ENCODE measurements around the gene KCNK7.

KCNK7 gene

DNA sequence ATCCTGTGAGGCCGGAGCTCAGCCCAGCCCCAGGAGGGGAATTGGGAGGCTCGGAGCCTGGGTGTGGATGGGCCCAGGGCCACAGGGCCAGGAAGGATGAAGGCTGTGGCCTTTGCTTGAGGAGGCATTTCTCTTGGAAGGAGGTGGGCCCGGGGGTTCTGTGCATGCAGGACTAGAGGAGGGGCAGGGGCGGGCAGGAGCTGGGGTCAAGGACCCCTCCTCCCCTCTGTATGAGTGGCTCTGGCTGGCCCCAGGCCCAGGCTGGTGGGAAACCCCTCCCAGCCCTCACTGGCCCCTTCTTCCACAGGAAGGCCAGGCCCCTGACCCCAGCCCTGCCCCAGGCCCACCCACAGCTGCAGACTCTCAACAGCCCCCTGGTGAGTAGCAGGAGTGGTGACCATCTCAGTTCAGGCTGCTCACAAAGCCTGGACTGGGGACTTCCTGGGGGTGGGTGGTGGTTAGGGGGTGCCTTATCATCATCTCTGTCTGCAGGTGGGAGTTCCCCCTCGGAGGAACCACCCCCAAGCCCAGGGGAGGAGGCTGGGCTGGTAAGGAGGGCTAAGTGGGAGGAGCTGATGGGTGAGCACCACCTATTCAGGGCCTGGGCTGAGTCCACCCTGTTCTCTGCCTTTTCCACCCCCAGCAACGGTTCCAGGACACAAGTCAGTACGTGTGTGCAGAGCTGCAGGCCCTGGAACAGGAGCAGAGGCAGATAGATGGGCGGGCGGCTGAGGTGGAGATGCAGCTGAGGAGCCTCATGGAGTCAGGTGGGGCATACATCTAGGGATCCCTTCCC lies 6.0 kb downstream of the KCNK7 start:
- Mint-ChIP-seq H3K36me3 (peaks cover 39% of the 10 kb centered on the region), H3K4me3 (peak overlapping the region; percentile 14), H3K27me3 (no peaks in the 10 kb centered on the region), H3K4me1 (peaks cover 66% of the 10 kb centered on the region), H3K27ac (peak overlapping the region; percentile 98), H3K9me3 (no peaks in the 10 kb centered on the region)
- ATAC-seq: peak; percentile 47

DNA sequence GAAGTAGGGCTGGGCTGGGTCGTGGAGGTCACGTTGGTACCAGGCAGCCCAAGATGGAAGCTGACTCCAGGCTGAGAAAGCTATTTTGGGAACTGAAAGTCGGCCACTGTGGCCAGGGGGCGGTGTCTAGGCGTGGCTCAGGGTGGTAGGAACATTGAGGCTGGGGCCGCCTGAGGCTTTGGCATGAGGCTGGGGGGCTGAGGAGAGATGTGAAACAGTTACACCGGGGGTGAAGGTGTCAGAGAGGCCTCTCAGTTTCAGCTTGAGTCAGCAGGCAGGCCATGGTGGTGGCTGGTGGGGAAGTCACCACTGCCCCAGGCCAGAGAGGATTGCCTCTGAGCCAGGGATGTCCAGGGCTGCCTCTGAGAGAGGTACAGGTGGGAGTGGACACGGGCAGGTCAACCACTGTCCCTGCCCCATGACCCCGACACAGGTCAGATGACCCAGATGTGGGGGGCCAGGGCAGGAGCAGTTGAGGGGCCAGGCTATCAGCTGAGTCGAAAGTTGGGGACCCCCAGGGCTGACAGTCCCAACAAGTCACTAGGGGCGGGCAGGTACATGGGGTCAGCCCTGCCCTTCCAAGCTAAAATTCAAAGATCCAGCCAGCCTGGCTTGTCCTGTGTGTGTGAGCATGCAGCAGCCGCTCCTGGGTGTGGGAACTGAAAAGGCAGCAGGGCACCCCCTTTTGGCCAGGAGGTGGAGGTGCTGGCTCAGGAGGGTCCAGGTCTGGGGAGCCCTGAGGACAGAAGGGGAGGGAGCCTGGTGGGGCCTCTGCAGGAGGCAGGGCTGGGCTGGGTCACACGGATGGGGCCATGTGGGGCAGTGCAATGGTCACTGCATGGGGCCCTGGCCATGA lies 7.2 kb downstream of the KCNK7 start:
- peaks cover 65% of the 10 kb centered on the region for H3K4me1 Mint-ChIP-seq
- peak overlapping the region; percentile 61 for H3K4me3 Mint-ChIP-seq
- H3K36me3 Mint-ChIP-seq: peaks cover 50% of the 10 kb centered on the region
- H3K27me3 Mint-ChIP-seq: no peaks in the 10 kb centered on the region
- peak; percentile 91 for ATAC-seq
- H3K9me3 Mint-ChIP-seq: no peaks in the 10 kb centered on the region
- peak overlapping the region; percentile 98 for H3K27ac Mint-ChIP-seq

GRCh38 chr11:65586676-65587075 lies 8.9 kb downstream of the KCNK7 start:
- Mint-ChIP-seq H3K36me3 (peaks cover 59% of the 10 kb centered on the region), H3K9me3 (no peaks in the 10 kb centered on the region), H3K27me3 (no peaks in the 10 kb centered on the region), H3K4me3 (no peak overlapping the region), H3K27ac (peak overlapping the region; percentile 98), H3K4me1 (peaks cover 75% of the 10 kb centered on the region)
- ATAC-seq: no peak

DNA sequence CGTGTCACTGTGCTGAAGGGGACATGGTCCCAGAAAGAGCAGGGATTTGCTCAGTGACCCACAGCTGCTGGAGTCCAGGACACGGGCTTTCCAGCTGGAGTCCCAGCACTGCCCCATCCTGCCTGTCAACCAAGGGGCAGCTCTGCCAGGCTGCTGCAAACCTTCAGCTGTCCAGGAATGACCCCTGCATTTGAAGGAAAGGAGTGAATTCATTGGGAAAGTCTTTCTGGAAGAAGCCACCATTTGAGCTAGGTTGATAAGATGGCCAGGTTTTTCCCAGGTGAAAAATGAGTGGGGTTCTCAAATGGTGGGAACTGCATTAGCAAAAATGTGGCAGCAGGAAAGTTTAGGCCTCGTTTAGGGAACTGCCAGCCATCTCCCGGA lies 9.4 kb downstream of the KCNK7 start:
- Mint-ChIP-seq H3K27ac (peak overlapping the region; percentile 98), H3K36me3 (peaks cover 59% of the 10 kb centered on the region), H3K4me1 (peaks cover 76% of the 10 kb centered on the region), H3K4me3 (peak overlapping the region; percentile 42), H3K27me3 (no peaks in the 10 kb centered on the region), H3K9me3 (no peaks in the 10 kb centered on the region)
- no peak for ATAC-seq

GRCh38 chr11:65585396-65586246 lies 10.0 kb downstream of the KCNK7 start:
- H3K4me3 Mint-ChIP-seq: peak overlapping the region; percentile 42

GRCh38 chr11:65584723-65585171 lies 10.9 kb downstream of the KCNK7 start:
- H3K4me1 Mint-ChIP-seq: peaks cover 67% of the 10 kb centered on the region
- peak overlapping the region; percentile 24 for H3K27ac Mint-ChIP-seq

More at GRCh38 chr11:65585396-65586246, 10.0 kb downstream of the KCNK7 start:
- peak overlapping the region; percentile 98 for H3K27ac Mint-ChIP-seq
- H3K9me3 Mint-ChIP-seq: no peaks in the 10 kb centered on the region
- peaks cover 59% of the 10 kb centered on the region for H3K36me3 Mint-ChIP-seq
- peaks cover 76% of the 10 kb centered on the region for H3K4me1 Mint-ChIP-seq
- ATAC-seq: no peak
- no peaks in the 10 kb centered on the region for H3K27me3 Mint-ChIP-seq

DNA sequence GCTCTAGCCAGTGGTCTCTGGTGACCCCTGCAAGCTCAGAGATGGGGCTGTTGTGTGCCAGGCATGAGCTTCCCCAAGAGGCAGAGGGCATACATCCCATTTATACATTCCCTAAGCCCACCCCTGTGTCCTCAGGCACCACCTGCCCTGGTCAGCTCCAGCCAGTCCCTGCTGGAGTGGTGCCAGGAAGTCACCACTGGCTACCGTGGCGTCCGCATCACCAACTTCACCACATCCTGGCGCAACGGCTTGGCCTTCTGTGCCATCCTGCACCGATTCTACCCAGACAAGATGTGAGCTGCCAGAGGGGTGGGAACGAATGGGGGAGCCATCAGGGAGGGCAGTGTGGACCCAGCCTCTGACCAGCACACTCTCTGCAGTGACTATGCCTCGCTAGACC lies 11.5 kb downstream of the KCNK7 start:
- no peaks in the 10 kb centered on the region for H3K9me3 Mint-ChIP-seq
- H3K4me1 Mint-ChIP-seq: peaks cover 61% of the 10 kb centered on the region
- peak overlapping the region; percentile 24 for H3K27ac Mint-ChIP-seq
- H3K27me3 Mint-ChIP-seq: no peaks in the 10 kb centered on the region
- no peak overlapping the region for H3K4me3 Mint-ChIP-seq
- ATAC-seq: no peak
- H3K36me3 Mint-ChIP-seq: peaks cover 65% of the 10 kb centered on the region

More at GRCh38 chr11:65584723-65585171, 10.9 kb downstream of the KCNK7 start:
- Mint-ChIP-seq H3K36me3 (peaks cover 60% of the 10 kb centered on the region), H3K9me3 (no peaks in the 10 kb centered on the region), H3K4me3 (no peak overlapping the region), H3K27me3 (no peaks in the 10 kb centered on the region)
- no peak for ATAC-seq

GRCh38 chr11:65583589-65583988 lies 12.0 kb downstream of the KCNK7 start:
- Mint-ChIP-seq H3K9me3 (no peaks in the 10 kb centered on the region), H3K4me3 (no peak overlapping the region), H3K4me1 (peaks cover 61% of the 10 kb centered on the region), H3K36me3 (peaks cover 70% of the 10 kb centered on the region), H3K27me3 (no peaks in the 10 kb centered on the region), H3K27ac (peak overlapping the region; percentile 38)
- ATAC-seq: no peak

GRCh38 chr11:65581928-65582327 lies 13.7 kb downstream of the KCNK7 start:
- Mint-ChIP-seq H3K27me3 (no peaks in the 10 kb centered on the region), H3K4me1 (peaks cover 58% of the 10 kb centered on the region), H3K36me3 (peaks cover 76% of the 10 kb centered on the region), H3K9me3 (no peaks in the 10 kb centered on the region), H3K27ac (peak overlapping the region; percentile 38), H3K4me3 (no peak overlapping the region)
- no peak for ATAC-seq

DNA sequence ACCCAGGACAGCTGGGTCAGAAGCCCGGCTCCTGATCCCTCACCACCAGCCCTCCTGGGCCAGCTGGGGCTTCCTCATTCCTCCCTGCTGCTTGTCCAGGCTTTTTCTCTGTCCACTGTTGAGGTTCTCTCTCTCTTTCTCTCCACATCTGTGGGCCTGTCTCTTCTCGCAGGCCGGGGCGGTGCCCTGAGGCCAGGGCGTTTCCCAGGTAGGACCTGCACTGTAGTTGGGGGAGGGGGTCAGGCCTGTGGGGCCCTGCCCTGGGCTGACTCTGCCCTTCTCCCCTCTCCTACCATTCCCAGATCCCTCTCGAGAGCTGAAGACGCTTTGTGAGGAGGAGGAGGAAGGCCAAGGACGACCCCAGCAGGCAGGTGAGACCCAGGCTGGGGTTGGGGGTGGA lies 14.8 kb downstream of the KCNK7 start:
- Mint-ChIP-seq H3K27ac (peak overlapping the region; percentile 48), H3K36me3 (peaks cover 64% of the 10 kb centered on the region), H3K27me3 (no peaks in the 10 kb centered on the region), H3K9me3 (no peaks in the 10 kb centered on the region), H3K4me3 (no peak overlapping the region), H3K4me1 (peaks cover 52% of the 10 kb centered on the region)
- ATAC-seq: no peak

DNA sequence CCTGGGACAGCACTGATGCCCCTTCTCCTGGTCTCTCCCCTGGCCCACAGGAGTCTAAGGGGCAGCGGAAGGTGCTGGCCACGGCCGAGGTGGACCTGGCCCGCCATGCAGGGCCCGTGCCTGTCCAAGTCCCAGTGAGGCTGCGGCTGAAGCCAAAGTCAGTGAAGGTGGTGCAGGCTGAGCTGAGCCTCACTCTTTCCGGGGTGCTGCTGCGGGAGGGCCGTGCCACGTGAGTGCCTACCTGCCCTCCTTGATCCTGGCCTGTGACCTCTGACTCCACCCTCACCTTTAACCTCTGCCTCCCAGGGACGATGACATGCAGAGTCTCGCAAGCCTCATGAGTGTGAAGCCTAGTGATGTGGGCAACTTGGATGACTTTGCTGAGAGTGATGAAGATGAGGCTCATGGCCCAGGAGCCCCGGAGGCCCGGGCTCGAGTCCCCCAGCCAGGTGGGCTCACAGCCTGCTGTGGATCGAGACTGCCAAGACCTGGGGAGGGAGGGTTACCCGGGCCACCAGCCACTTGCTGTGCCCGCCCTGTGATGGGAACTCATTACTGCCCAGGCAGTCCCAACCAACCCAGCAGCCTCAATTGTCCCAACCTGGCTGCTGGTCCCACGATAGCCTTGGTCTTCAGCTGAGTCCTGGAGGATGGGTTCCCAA lies 15.4 kb downstream of the KCNK7 start:
- no peak for ATAC-seq
- Mint-ChIP-seq H3K4me1 (peaks cover 50% of the 10 kb centered on the region), H3K27me3 (no peaks in the 10 kb centered on the region), H3K9me3 (no peaks in the 10 kb centered on the region), H3K27ac (peak overlapping the region; percentile 48), H3K4me3 (no peak overlapping the region), H3K36me3 (peaks cover 60% of the 10 kb centered on the region)

DNA sequence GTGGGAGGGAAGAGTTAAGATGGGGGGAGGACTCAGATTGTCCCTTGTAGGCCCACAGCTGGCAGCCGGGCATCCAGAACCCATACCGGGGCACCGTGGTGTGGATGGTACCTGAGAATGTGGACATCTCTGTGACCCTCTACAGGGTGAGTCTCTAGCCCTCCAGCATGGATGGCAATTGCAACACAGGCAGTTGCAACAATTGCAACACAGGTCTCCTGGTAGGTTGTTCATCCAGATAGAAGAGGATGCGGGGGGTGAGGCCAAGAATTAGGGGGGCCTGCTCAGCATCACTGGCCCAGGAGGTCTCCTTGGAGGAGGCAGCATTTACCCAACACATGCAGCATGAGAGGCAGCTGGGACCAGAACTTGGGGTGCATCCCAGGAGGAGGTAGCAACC lies 16.3 kb downstream of the KCNK7 start:
- Mint-ChIP-seq H3K9me3 (no peaks in the 10 kb centered on the region), H3K4me1 (peaks cover 54% of the 10 kb centered on the region), H3K36me3 (peaks cover 57% of the 10 kb centered on the region), H3K27me3 (no peaks in the 10 kb centered on the region), H3K27ac (peak overlapping the region; percentile 69), H3K4me3 (no peak overlapping the region)
- ATAC-seq: no peak

DNA sequence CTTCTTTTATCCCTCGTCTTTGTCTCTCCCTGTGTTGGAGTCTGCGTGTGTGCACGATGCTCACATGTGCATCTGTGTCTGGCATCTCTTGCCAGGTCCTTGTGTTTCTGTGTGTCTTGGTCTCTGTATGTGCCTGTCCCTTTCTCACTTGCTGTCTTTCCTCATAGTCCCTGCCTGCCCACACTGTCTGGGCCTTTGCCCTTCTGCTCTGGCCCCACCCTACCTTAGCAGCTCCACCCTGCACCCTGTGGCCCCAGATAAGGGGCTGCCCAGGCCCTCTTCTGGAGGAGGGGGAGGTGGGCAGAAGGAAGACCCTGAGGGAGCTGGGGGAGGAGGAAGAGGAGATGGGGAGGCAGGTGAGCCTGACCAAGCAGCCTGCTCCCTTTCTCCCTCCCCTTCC lies 16.9 kb downstream of the KCNK7 start:
- H3K27me3 Mint-ChIP-seq: no peaks in the 10 kb centered on the region
- peaks cover 55% of the 10 kb centered on the region for H3K36me3 Mint-ChIP-seq
- H3K4me3 Mint-ChIP-seq: peak overlapping the region; percentile 85
- peaks cover 54% of the 10 kb centered on the region for H3K4me1 Mint-ChIP-seq
- ATAC-seq: no peak
- no peaks in the 10 kb centered on the region for H3K9me3 Mint-ChIP-seq
- H3K27ac Mint-ChIP-seq: peak overlapping the region; percentile 69

DNA sequence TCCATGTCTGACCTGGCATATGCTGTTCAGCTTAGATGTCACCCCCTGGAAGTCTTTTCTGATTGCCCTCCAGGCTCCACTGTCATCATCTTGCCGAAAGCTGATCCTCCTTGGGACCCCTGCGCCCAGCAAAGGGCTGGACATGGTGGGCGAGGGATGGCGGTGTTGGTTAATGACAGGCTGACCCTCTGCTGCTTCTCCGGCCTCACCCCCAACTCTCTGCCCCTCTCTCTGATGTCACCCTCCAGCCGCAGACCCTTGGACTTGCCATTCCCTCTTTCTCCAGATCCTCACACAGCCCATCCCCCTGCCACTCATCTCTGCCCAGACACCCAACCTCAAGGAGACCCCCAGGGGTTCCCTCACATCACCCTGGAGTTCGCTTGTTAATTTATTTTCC lies 17.5 kb downstream of the KCNK7 start:
- Mint-ChIP-seq H3K4me1 (peaks cover 56% of the 10 kb centered on the region), H3K9me3 (no peaks in the 10 kb centered on the region), H3K4me3 (peak overlapping the region; percentile 85), H3K27ac (peak overlapping the region; percentile 69), H3K36me3 (peaks cover 50% of the 10 kb centered on the region), H3K27me3 (no peaks in the 10 kb centered on the region)
- no peak for ATAC-seq
